Glomerular visceral epithelial cell (primary cell): ENCODE data around the gene CD40.
"Not testable (repeated sequence)": the region's sequence is repeated elsewhere in the genome, so short reads cannot be mapped to it uniquely, and the experiment has no call there.

Experiments used
- DNase-seq: peaks from one replicate; pipeline ENCODE4 v3.0.0-alpha.2; 2016; ENCODE audit errors: extremely low spot score

The CD40 gene

DNA sequence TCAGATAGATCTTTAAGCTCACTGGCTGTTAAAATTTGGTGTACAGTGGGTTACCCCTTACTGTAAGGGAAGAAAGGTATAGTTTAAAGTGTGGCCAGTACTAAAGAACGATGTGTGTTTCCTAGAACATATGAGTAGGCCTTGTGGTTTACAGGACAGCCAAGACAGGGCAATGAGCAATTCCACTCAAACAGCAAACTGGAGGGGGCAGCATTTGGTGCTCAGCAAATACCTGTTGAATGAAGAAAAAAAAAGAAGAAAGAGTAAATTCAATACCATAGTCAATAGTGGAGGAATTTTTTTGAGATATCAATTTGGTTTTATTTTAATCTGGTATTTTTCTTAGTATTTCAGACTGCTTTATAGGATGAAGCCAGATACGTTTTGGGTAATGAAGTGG, 24.6 kb upstream of the CD40 start:
- DNase-seq = no peak

DNA sequence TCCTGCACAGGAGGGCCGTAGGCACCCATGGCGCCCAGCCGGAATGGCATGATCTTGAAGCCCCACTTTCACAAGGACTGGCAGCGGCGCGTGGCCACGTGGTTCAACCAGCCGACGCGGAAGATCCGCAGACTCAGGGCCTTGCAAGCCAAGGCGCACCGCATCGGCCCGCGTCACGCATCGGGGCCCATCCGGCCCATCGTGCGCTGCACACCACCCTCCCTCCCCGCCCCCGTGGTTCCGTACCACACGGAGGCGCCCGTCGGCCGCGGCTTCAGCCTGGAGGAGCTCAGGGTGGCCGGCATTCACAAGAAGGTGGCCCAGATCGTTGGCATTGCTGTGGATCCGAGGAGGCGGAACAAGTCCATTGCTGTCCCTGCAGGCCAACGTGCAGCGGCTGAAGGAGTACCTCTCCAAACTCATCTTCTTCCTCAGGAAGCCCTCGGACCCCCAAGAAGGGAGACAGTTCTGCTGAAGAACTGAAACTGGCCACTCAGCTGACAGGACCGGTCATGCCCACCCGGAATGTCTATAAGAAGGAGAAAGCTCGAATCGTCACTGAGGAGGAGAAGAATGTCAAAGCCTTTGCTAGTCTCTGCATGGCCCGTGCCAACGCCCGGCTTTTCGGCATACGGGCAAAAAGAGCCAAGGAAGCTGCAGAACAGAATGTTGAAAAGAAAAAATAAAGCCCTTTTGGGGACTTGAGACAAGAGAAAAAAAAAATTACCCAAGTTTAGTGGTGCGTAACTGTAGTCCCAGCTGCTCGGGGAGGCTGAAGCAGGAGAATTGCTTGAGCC, 18.4 kb upstream of the CD40 start:
- no peak for DNase-seq

DNA sequence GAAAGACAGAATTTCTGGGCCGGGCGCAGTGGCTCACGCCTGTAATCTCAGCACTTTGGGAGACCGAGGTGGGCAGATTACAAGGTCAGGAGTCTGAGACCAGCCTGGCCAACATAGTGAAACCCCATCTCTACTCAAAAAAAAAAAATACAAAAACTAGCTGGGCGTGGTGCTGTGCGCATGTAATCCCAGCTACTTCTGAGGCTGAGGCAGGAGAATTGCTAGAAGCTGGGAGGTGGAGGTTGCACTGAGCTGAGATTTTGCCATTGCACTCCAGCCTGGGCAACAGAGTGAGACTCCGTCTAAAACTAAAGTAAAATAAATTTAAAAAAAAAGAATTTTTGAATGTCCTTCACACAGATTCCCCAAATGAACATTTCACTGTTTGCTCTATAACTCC, 17.7 kb upstream of the CD40 start:
- not testable (repeated sequence) for DNase-seq

DNA sequence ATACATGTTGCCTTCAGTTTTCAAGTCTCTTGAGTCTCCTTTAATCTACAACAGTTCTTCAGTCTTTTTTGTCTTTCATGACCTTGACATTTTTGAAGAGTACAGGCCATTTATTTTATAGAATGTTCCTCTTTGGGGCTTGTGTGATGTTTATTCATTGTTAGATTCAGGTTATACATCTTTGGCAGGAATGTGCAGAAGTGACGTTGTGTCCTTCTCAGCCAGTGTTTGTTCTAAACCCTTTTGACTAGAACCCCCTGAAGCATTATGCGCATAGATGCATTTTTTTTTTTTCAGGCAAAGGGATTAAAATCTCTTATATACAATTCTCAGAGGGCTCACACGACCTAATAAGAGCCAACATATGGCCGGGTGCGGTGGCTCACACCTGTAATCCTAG, 17.1 kb upstream of the CD40 start:
- DNase-seq = no peak

DNA sequence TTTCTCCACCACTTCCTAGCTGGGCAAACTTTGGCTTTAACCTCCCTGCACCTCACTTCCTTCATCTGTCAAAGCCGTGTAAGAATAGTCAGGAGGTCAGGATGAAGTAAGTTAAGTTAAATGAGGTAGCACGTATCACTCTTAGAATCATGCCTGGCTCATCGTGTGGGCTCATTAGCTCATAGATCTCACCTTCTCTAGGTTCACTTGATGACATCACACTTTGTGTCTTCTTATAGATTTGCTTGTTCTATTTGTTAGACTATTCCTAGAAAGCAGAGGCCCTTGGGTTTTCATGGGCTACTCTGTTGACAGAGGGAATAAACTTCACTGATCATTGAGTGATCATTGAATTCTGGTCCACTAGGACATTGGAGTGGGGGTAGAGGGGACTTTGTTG, 16.2 kb upstream of the CD40 start:
- no peak for DNase-seq

DNA sequence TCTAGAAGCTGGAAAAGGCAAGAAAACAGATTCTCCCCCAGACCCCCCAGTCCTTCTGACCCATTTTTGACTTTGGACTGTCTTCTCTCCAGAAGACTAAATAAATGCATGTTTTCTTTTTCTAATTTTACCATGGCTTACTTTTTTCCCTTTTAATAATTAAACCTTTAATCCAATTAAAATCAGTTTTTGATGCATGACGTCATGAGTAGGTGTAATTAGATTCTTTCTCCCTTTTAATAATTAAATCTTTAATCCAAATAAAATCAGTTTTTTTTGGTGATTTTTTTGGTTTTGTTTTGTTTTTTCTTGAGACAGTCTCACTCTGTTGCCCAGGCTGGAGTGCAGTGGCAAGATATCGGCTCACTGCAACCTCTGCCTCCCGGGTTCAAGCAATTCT, 15.2 kb upstream of the CD40 start:
- DNase-seq = no peak

DNA sequence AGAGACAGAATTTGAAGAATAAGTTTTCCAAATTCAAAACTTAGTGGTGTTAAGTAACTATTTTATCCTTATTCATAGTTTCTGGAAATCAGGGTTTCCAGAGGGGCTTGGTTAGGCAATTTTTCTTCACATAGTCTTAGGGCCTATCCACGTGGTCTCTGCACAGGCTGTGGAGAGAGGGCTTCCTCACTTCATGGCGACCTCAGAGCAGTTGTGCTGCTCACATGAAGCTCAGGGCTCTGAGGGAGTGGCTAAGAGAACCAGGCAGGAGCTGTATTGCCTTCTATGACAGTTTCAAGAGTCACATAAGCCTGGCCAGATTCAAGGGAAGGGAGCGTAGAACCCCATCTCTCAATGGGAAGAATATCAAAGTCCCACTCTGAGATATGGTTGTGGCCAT, 13.9 kb upstream of the CD40 start:
- no peak for DNase-seq

DNA sequence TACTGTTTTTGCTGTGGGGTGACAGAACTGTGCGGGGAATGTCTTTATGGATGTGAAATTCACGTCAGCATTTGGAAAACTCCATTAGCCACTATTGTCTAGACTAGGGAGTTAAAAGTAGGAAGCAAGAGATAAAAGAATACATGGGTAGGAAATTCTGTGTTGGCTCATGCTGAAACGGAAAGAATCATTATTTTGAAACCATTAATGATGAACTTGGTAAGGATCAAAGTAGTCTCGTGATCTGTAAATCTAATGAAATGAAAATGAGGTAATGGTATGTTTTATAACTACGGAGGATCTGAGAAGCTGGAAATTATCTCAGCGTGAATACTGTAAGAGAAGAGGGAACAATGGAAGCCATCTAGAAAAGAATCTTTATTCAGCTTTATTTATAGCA, 11.1 kb upstream of the CD40 start:
- DNase-seq = no peak

DNA sequence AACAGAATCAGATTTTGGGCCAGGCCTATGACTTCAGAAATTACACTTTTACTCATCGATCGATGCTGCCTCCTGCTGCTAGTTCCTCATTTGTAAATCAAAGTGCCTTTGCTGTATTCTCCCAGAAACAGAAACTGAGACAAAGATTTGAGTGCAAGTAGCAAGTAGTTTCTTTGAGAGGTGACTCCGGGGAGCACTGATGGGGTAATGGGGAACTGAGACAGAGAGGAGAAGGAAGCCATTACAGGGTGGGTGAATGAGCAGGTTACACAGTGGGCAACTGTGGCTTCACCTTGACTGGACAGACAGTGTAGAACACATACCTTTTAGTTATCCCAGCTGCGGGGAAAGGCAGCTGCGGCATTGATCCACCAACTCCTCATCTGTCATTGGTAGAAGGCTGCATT, 9.7 kb upstream of the CD40 start:
- DNase-seq = no peak

DNA sequence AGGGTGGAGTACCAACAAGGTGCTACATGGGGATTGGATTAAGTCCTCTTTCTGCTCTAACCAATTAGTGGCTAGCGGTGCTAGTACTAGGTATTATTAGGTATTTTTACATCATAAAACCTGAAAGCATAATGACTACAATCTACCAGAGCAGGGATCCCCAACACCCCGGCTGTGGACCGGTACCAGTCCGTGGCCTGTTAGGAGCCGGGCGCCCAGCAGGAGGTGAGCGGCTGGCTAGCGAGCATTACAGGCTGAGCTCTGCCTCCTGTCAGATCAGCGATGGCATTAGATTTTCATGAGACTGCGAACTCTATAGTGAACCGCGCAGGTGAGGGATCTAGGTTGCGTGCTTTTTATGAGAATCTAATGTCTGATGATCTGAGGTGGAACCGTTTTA, 9.1 kb upstream of the CD40 start:
- no peak for DNase-seq

DNA sequence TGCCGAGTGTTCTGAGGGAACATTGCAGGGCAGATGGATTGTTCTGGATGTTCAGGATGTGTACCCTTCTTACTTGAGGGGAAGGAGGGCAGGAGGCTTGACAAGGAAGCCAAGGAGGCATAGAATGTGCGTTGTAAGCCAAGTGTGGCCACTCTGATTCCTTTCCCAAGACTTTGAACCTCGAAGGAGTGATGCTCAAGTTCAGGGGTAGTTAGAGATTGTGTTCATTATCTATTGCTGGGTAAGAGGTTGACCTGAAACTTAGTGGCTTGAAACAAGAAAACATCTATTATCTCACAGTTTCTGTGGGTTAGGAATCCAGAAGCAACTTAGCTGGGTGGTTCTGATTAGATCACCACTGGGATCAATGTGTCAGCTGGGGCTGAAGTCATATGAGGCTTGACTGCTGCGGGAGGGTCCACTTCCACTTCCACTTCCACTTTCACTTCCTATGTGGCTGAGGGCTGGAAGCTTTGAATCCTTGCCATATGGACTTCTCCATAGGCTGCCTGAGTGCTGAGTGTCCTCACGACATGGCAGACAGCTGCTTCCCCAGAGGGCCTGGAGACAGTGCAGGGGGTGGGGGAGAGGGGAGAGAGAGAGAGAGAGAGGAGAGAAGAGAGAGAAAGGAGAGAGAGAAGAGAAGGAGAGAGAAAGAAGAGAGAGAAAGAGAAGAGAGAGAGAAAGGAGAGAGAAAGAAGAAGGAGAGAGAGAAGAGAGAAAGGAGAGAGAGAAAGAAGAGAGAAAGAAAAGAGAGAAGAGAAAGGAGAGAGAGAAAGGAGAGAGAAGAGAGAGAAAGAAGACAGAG, 6.9 kb upstream of the CD40 start:
- no peak for DNase-seq

DNA sequence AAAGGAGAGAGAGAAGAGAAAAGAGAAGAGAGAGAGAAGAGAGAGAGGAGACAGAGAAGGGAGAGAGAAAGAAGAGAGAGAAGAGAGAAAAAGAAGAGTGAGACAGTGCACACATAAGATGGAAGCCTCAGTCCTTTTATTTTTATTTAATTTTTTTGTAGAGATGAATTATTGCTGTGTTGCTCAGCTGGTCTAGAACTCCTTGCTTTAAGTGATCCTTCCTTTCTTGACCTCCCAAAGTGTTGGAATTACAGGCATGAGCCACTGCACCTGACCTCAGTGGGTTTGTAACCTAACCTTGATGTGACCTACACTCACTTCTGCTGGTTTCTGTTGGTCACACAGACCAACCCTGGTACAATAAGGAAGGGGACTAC, 6.3 kb upstream of the CD40 start:
- DNase-seq = no peak

DNA sequence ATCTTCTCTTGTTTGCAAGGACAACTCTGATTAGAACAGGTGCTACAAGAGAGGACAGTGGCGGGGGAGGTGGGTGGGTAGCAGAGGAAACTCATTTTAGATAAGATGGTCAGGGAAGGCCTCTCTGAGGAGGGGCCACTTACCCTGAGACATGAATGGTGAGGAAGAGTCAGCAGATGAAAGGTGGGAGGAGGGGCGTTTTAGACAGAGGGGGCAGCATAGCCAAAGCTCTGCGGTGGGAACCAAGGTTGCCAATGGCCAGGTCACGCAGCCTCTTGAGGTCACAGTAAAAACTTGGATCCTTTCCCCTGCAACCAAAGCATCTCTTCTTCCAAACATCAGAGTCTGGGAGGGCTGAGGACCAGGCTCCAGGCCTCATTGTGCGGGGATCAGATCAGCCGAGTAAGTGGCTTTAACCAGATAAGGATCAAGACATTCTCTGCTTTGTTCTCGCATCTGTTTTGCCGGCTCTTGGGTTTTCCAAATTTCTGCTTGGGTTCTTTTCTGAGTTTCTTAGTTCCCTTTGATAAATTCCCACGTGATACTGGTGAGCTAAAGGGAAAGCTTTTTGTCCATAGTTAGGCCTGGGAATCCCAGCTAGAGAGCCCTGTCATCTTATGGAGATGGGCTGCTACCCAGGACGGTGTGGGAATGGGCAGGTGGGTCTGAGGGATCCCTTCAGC, 5.5 kb upstream of the CD40 start:
- DNase-seq = no peak

DNA sequence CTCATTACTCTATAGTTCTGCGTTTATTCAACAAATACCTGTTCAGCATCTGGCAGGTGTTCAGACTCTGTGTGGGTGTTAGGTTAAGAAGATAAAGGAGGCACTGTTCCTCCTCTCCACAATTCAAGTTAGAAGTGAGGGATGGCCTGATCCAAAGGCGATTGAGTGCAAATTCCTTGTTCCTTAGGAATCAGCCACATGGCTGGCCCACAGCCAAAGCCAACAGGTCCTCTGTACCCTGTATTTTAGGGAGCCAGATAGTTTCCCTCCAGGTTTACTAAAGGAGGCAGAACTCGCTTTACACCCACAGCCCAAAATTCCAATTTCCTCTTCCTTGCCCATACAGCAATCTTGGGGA, 5.0 kb upstream of the CD40 start:
- no peak for DNase-seq

DNA sequence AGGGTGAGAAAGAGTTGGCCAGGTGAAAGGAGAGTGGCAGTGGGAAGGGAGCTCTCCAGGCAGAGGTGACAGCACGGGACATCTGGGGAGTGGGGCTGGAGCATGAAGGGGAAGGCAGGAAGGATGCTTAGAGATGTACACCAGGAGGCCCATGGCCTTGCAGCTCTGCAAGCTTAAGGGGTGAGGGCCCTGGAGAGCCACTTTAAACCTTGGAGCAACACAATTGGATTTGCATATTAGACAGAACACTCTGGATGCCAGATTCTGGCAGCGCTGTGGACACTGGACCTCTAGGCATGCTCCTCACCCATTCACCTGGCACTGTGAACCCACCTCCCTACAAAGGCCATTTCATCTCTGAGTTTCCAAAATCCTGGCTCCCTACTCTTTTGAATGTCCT, 3.7 kb upstream of the CD40 start:
- DNase-seq = no peak

DNA sequence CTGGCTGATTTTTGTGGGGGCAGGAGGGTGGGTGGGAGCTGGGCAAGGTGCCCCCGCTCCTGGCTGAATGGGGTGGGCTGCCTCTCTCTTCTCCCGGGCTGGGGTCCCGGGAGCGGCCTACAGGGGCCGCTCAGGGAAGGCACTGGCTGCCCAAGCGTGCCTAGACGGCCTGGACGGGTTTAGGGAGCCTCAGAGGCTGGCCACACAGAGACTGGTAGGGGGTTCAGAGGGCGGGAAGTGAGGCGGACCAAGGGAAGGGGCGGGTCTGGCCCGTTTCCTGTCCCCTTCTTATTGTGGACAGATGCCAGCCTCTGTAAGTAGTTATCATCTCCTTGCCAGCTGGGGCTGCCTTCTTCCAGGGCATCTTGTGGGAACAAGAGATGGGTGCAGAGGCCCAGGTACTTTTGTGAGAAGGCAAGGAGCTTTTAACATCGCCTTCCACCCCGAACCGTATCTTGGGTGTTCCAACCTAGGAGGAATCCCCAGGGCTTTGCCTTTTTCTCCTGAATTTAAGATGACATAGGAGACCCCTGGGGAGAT, 437 bp downstream of the CD40 start:
- DNase-seq = peak; percentile 87

DNA sequence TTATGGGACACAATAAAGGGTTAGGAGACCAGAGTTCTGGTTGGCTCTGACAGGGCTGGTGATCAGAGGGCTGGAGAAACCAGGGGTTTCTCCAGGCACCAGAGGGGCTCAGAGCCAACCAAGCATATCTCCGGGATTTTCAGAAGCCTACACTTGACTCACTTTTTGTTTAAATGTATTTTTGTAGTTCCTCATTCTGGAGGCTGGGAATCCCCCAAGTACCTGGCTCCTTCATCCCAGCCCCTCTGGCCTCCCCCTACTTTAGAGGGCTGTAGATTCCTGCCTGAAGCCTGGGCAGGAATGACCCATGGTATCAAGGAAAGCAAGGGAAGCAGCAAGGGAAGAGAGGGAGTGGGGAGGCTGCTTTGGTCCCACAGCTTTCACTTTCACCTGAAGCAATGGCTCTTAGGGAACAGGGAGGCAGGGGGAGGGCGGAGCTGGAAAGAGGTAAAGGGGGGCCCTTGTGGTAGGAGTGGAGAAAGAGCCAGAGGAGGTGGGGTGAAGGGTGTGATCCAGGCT, 973 bp downstream of the CD40 start:
- peak; percentile 59 for DNase-seq

DNA sequence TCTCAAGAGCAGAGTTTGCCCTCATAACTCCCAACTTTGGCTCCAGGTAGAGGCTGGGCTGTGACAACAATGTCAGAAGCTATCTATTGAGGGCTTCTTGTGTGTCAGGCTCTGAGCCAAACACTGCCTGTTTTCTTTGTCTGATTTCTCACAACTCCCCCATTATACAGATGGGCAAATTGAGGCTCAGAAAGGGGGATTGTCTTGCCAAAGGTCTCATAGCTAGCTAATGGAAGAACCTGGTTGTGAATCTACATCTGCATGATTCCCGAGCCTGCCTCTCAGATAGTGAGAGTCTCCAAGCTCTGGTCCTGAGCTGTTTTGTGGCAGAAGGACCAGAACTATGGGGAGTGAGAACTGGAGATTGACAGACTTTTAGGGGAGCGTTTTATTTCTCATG, 1.4 kb downstream of the CD40 start:
- DNase-seq = no peak

DNA sequence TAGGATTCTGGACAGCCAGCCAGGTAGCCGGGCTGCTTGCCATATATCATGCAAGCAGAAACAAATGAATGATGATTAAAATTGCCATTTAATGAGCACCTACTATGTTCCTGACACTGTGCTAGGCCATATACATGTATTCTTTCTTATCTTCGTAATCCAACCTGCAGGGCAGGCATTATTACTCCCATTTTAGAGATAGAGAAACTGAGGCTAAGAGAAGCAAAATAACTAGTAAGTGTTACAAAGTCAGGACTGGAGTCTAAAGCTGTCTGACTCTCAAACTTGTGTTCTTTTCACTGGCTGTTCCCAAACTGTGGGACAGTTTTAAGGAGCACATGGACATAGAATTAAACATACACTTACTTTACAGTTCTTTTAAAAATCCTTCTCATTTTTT, 2.0 kb downstream of the CD40 start:
- no peak for DNase-seq

DNA sequence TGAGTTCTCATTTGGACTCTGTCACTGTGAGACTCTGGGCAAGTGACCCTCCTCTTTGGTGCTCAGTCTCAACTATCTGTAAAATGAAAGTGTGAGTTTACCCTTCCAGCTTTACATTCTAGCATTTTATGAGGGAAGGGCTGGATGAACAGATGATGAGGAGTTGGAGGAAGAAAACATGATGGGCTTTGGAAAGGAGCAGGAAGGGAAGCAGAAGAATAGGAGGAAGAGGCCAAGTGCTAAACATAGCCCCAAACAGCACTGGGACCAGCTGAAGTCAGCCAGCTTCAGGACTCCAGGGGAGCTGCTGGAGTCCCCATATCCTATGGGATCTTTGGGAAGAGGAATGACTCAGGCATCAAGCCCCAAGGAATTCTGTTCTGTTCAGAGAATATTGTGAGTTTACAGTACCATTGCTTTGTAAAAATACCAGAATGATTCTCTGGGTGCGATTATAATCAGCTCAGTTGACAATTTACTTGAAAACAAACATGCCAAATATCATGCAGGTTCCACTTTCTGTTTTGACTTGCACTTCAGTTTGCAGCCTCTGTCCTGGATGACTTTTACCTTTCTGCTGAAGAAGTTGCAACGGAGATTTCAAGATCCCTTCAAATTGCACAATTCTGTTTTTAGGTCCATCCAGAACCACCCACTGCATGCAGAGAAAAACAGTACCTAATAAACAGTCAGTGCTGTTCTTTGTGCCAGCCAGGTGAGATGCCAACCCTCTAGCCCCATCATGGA, 3.2 kb downstream of the CD40 start:
- no peak for DNase-seq

DNA sequence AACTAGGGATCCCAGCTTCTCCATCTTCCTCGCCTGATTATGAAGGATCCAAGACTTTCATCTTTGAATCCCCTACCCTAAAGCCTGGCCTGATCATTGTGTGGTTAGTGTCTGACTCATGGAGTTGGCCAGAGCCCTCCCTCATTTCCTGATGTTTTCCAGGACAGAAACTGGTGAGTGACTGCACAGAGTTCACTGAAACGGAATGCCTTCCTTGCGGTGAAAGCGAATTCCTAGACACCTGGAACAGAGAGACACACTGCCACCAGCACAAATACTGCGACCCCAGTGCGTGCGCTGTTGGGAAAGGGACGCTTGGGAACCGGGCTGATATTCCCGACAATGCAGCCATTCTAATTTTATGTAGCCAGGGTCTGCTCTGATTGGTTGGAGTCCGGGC, 4.0 kb downstream of the CD40 start:
- peak; percentile 85 for DNase-seq
